GM19324 (cell line): ENCODE results near the gene ORMDL3.
"Not testable (repeated sequence)": the region's sequence is repeated elsewhere in the genome, so short reads cannot be mapped to it uniquely, and the experiment has no call there.

Source experiments
- ATAC-seq: cut with Tn5 transposase; IDR thresholded peaks from one replicate; pipeline ENCODE4 v1.9.1; 2021; ENCODE audit warnings: mild to moderate bottlenecking, moderate library complexity; ENCODE audit not compliant: unreplicated experiment, low FRiP score

ORMDL3 gene

GRCh38 chr17:39925282-39926134 is 1.9 kb downstream of the ORMDL3 start:
- ATAC-seq = no peak

- no peak for ATAC-seq
Measured at GRCh38 chr17:39924691-39925055, 2.7 kb downstream of the ORMDL3 start.

- ATAC-seq = no peak
Measured at GRCh38 chr17:39923836-39924690, 3.3 kb downstream of the ORMDL3 start.

DNA sequence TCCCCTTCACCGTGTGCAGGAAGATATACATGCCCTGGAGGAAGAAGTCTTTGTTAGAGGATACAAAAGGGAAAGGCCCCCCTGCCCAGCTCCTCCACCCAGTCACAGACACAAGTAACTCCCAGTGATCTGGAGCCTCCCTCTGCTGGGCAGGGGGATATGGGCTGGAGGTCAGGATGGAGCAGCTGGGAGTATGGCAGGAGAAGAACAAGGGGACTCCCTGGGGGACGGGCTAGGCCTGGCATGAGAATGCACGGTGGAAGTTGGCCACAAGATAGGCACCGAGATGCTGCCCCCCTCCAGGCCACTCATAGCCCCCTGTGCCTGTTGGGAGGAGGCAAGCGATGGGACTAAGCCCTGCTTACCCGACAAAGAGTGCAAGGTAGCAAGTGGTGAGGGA is 4.2 kb downstream of the ORMDL3 start:
- ATAC-seq = no peak

DNA sequence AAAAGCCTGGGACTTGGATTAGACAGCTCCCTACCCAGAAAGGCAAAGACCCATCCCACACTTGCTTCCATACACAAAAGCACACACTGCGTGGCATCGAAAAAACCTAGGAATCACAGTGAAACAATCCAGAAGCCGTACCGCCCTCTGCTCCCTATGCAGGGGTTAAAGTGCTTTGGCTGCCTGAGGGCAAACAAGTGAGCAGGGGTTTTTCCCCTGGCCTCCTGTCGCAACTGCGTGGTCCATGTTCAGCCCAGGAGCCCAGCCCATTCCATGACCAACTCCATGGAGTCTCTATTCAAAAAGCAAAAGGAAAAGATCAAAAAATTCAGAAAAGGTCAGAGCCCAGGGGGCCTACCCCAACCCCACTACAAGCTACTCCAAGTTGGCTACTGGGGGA is 5.4 kb downstream of the ORMDL3 start:
- ATAC-seq = no peak

DNA sequence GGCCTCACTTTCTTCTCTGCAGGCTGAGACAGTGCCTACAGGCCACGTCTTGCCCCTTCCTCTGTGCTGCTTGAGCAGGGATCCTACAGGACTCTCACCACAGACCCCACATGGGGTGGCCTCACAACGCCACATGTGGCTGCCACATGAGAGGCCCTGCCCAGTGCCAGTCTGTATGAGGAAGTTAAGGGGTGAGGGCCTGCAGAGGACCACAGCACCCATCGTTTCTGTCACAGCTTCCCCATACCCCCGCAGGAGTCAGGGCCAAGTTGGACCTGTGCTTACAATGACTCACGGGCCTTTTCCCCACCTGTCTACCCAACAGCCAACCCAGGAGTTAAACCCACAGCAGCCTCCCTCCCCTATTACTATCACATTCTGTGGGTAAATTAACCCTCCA is 6.1 kb downstream of the ORMDL3 start:
- ATAC-seq = no peak

DNA sequence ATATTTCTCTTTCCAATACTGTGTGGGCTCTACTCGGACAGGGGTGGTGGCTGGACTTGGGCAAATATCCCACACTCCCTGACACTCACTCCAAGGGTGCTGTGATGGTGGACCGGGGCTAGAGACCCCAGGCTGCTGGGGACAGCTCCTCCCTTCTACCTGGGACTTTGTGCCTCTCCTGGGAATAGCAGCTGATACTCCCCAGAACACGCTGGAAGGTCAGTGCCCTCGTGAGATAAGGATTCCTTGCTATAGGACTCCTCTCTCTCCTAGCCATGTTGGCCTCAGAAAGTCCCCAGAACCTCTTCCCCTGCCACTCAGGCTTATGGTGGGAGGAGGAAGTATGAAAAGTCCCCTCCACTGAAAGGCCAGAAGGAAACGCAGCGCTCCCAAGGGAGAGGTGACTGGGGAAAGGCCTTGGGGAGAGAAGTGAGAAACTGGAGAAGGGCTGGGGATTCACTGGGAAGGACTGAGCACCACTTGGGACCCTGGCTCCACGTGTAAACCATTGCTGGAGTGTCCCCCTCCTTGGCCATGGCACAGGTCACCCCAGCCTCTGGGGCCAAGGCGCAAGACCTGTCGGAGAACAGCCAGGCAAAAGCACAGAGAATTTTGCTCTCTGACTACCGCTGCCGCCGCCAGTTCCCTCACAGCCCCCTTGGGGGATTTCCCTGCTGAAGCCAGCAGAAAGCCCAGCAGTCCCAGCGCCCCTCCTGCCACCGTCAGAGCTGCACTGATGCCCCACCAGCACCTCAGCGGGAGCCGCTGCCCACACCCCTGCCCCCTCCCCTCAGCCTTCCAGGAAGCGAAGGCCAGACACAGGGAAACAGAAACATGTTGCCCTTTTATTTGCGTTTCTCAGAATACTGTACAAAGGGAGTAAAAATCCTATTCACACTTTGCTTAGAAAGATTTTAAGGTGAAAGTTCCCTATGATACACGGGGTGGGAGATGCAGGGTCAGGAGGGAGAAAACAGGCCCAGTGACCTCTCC is 6.9 kb downstream of the ORMDL3 start:
- ATAC-seq = no peak

- no peak for ATAC-seq
Measured at GRCh38 chr17:39919087-39919683, 8.2 kb downstream of the ORMDL3 start.

GRCh38 chr17:39916918-39917317 is 10.5 kb downstream of the ORMDL3 start:
- ATAC-seq = no peak

- ATAC-seq = no peak
Measured at GRCh38 chr17:39915559-39915958, 11.8 kb downstream of the ORMDL3 start.

- ATAC-seq = no peak
Measured at GRCh38 chr17:39913989-39914388, 13.4 kb downstream of the ORMDL3 start.

- no peak for ATAC-seq
Measured at GRCh38 chr17:39908789-39909352, 18.5 kb downstream of the ORMDL3 start.

- ATAC-seq = no peak
Measured at GRCh38 chr17:39904990-39905288, 22.5 kb downstream of the ORMDL3 start.

DNA sequence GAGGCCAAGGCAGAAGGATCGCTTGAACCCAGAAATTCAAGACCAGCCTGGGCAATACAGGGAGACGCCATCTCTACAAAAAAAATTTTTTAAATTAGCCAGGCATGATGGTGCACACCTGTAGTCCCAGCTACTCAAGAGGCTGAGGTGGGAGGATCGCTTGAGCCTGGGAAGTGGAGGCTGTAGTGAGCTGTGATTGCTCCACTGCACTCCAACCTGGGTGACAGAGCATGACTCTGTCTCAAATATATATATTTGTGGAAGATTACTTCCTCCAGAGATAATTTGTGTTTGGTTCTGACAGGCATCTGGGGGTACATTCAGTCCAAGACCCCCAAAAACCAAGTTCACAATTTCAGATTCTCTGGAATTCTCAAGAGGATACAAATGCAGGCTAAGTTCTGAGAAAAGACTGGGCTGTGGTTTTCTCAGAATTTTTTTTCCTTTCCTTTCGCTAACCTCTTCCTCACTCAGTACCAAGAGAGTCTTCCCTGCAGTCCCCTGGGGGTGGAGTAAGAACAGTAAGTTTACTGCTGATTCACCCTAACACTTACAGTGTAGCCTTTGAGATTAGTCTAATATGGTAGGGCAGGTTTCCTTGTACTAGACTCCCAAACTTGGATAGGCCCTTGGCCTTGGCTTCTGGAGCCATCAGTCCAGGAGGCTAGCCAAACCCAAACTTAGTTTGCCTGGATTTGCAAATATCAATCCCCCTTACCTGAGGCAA is 24.1 kb downstream of the ORMDL3 start:
- no peak for ATAC-seq

GRCh38 chr17:39902027-39902426 is 25.4 kb downstream of the ORMDL3 start:
- not testable (repeated sequence) for ATAC-seq

GRCh38 chr17:39899215-39899614 is 28.2 kb downstream of the ORMDL3 start:
- ATAC-seq = no peak

- no peak for ATAC-seq
Measured at GRCh38 chr17:39898088-39898487, 29.3 kb downstream of the ORMDL3 start.

DNA sequence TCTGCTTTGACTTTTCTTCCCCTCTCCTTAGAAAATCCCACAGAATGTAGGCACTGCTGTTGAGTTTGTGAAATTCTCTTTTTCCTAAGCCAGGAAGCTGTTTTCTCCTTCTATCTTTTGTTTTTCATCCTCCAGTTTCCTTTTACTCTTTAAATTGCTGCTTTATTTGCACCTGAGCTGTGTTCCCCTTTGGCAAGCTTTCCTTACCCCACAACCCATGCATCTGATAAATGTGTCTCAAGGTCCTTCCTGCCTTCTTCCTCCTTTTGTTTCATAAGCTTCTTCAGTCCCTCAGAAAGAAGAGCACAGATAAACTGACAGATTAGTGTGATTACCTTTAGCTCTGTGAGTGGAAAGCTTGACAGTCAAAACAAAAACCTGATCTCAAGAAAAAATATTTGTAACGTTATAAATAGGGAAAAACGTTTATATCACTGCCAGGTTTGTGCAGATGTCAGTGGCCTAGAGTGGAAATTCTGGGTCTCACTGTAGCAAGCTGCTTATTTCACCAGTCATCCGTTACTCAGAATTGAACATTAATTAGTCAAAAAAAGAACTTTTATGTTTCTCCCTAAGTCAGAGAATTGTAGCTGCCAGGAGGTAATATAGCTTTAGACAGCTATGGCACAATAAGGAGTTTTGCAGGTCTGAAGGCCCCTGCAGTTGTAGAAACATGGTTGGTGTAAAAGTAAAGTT is 32.6 kb downstream of the ORMDL3 start:
- ATAC-seq = no peak

DNA sequence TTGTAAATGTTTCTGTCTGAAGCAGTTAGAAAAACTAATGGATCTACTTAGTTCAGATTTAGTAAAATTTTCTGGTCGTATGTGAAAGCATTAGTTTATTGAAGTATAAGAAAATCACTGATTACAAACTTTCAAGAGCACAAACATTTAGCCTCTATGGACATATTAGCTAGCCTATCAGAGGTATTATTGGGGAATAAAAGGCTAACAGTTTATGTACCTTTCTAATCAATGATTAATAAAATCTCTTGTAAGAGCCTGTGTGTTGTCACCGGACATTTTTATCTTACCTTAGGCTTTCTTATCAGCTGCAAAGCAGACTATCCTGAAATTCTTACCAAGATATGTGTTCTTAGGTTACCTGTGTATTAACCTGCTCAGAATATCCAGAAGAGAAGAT is 38.2 kb downstream of the ORMDL3 start:
- no peak for ATAC-seq
